GM18907 (cell line): ENCODE measurements around the gene IFNA17.
"Not testable (repeated sequence)": the region's sequence is repeated elsewhere in the genome, so short reads cannot be mapped to it uniquely, and the experiment has no call there.

ENCODE experiments used
- ATAC-seq: cut with Tn5 transposase; IDR thresholded peaks from one replicate; pipeline ENCODE4 v1.9.1; 2021; ENCODE audit warnings: mild to moderate bottlenecking, moderate library complexity; ENCODE audit not compliant: unreplicated experiment

The IFNA17 gene

GRCh38 chr9:21212160-21212559 is 15.9 kb downstream of the IFNA17 start:
- ATAC-seq: not testable (repeated sequence)

- not testable (repeated sequence) for ATAC-seq
These were observed 17.2 kb downstream of the IFNA17 start for GRCh38 chr9:21210782-21211181.

GRCh38 chr9:21210311-21210710 is 17.7 kb downstream of the IFNA17 start:
- no peak for ATAC-seq

- ATAC-seq: not testable (repeated sequence)
These were observed 21.0 kb downstream of the IFNA17 start, which contains the start of gene IFNA10 for GRCh38 chr9:21207043-21207442. Gene IFNA10 (minus strand): TSS chr9:21207143. CDS start chr9:21207097, 46 bp downstream.

- no peak for ATAC-seq
These were observed 22.8 kb downstream of the IFNA17 start for GRCh38 chr9:21205204-21205603.

GRCh38 chr9:21202105-21202504 is 25.9 kb downstream of the IFNA17 start, which contains the start of gene IFNA7:
Gene IFNA7 (minus strand): TSS chr9:21202205. CDS start chr9:21202165, 40 bp downstream.
- not testable (repeated sequence) for ATAC-seq

GRCh38 chr9:21194867-21195776 is 32.9 kb downstream of the IFNA17 start:
- ATAC-seq: peak; percentile 93

- not testable (repeated sequence) for ATAC-seq
These were observed 40.5 kb downstream of the IFNA17 start, which contains the start of gene IFNA4 for GRCh38 chr9:21187487-21187886. Gene IFNA4 (minus strand): TSS chr9:21187587. CDS start chr9:21187531, 56 bp downstream.

GRCh38 chr9:21182810-21183736 is 44.9 kb downstream of the IFNA17 start:
- ATAC-seq: peak; percentile 96
